ENCODE measurements around the gene GALNT17.

Gene GALNT17

GRCh38 chr7:71479231-71479630, 347.3 kb downstream of the GALNT17 start:
- CTCF ChIA-PET = interaction anchor here (0.7 kb wide), 1 partner anchor 345 kb away, joined by 7 read pairs; no protein-coding TSS in a partner anchor
- no peak for DNase-seq (ENCODE audit: low spot score)
- POLR2A ChIA-PET (ENCODE audit: low non-redundant PET) = no interaction called here
- TF ChIP-seq, protein P1, sequence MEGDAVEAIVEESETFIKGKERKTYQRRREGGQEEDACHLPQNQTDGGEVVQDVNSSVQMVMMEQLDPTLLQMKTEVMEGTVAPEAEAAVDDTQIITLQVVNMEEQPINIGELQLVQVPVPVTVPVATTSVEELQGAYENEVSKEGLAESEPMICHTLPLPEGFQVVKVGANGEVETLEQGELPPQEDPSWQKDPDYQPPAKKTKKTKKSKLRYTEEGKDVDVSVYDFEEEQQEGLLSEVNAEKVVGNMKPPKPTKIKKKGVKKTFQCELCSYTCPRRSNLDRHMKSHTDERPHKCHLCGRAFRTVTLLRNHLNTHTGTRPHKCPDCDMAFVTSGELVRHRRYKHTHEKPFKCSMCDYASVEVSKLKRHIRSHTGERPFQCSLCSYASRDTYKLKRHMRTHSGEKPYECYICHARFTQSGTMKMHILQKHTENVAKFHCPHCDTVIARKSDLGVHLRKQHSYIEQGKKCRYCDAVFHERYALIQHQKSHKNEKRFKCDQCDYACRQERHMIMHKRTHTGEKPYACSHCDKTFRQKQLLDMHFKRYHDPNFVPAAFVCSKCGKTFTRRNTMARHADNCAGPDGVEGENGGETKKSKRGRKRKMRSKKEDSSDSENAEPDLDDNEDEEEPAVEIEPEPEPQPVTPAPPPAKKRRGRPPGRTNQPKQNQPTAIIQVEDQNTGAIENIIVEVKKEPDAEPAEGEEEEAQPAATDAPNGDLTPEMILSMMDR (conservative IDR thresholded peaks at IDR 0.05; ENCODE audit: low read depth) = no peak
- no peak overlapping the region for H3K27ac ChIP-seq

GRCh38 chr7:71480791-71481190, 348.8 kb downstream of the GALNT17 start:
- DNase-seq (ENCODE audit: low spot score) = no peak
- H3K27ac ChIP-seq = no peak overlapping the region
- TF ChIP-seq, protein P1 (conservative IDR thresholded peaks at IDR 0.05; ENCODE audit: low read depth) = no peak
- CTCF ChIA-PET = interaction anchor here (0.7 kb wide), 1 partner anchor 193 kb away, joined by 3 read pairs; no protein-coding TSS in a partner anchor
- POLR2A ChIA-PET (ENCODE audit: low non-redundant PET) = no interaction called here

DNA sequence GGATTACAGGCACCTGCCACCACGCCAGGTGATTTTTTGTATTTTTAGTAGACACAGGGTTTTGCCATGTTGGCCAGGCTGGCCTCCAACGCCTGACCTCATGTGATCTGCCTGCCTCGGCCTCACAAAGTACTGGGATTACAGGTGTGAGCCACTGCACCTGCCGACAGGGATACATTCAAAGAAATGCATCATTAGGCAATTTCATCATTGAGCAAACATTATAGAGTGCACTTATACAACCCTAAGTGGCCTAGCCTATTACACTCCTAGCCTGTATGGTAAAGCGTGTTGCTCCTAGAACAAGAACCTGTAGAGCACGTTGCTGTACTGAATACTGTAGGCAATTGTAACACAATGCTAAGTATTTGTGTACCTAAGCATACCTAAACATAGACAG, 350.3 kb downstream of the GALNT17 start:
- TF ChIP-seq, protein P1 (conservative IDR thresholded peaks at IDR 0.05; ENCODE audit: low read depth) = no peak
- ChIA-PET CTCF (no interaction called here), POLR2A (ENCODE audit: low non-redundant PET) (no interaction called here)
- no peak overlapping the region for H3K27ac ChIP-seq
- DNase-seq (ENCODE audit: low spot score) = no peak

- no peak overlapping the region for H3K27ac ChIP-seq
- TF ChIP-seq, protein P1 (conservative IDR thresholded peaks at IDR 0.05; ENCODE audit: low read depth) = no peak
- POLR2A ChIA-PET (ENCODE audit: low non-redundant PET) = no interaction called here
- DNase-seq (ENCODE audit: low spot score) = no peak
- CTCF ChIA-PET = interaction anchor here (0.6 kb wide), 1 partner anchor 750 kb away, joined by 4 read pairs; no protein-coding TSS in a partner anchor
Observed at GRCh38 chr7:71484380-71484779, 352.4 kb downstream of the GALNT17 start.

DNA sequence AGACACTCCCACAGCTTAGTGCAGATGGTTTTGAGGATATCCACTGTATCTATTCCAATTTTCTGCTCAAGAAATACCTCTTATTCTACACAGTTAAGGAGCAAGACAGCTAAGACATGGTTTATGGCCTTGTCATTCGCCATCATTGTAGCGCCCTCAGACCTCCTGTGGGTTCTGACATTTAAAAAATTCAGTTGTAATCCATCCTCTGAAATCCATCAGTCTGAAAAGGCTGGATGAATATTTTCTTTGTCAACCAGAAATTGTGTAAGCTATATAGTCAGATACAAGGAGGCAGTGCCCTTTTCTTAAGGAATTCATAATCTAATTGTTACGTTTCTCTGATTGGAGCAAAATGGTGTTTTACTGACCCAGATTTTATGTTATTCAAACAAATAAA, 353.6 kb downstream of the GALNT17 start:
- no peak for DNase-seq (ENCODE audit: low spot score)
- TF ChIP-seq, protein P1 (conservative IDR thresholded peaks at IDR 0.05; ENCODE audit: low read depth) = no peak
- H3K27ac ChIP-seq = no peak overlapping the region
- POLR2A ChIA-PET (ENCODE audit: low non-redundant PET) = no interaction called here
- CTCF ChIA-PET = no interaction called here

GRCh38 chr7:71486414-71486813, 354.5 kb downstream of the GALNT17 start:
- CTCF ChIA-PET = no interaction called here
- DNase-seq (ENCODE audit: low spot score) = no peak
- POLR2A ChIA-PET (ENCODE audit: low non-redundant PET) = no interaction called here
- TF ChIP-seq, protein P1 (conservative IDR thresholded peaks at IDR 0.05; ENCODE audit: low read depth) = no peak
- H3K27ac ChIP-seq = no peak overlapping the region

All from RWPE1 (cell line).